GM23338 (cell line): ENCODE results near the gene GNB3. TPM values are rescaled to one million over a fixed set of nuclear protein-coding genes. Genes with fewer than 3 reads are reported as not detected.

ENCODE experiments used
- ATAC-seq: fragments of 200-7000 bp; cut with Tn5 transposase; 3 replicates; pipeline ENCODE4 v1.9.1; 2020
- DNase-seq: peaks from one replicate; pipeline ENCODE4 v3.0.0-alpha.2; 2015; ENCODE audit warnings: low spot score
- H2AFZ ChIP-seq: fragments of 200-600 bp; sonication (generic); 2 replicates; pipeline ENCODE4 v1.8.0; 2016; ENCODE audit warnings: antibody characterized with exemption, mild to moderate bottlenecking, moderate library complexity
- H3F3A ChIP-seq: fragments of 200-600 bp; sonication (generic); replicated peaks from 2 replicates; pipeline ENCODE4 v1.8.0; 2017; ENCODE audit warnings: antibody characterized with exemption, mixed run types, low read depth
- H3K27ac ChIP-seq: fragments of 200-600 bp; sonication (generic); 2 replicates; pipeline ENCODE4 v1.6.1; 2016; ENCODE audit warnings: low read depth
- H3K27me3 ChIP-seq: fragments of 200-600 bp; sonication (generic); 2 replicates; pipeline ENCODE4 v1.8.0; 2016; ENCODE audit warnings: mild to moderate bottlenecking, mixed run types, moderate library complexity; ENCODE audit not compliant: insufficient read depth
- H3K36me3 ChIP-seq: fragments of 200-600 bp; sonication (generic); 2 replicates; pipeline ENCODE4 v1.8.0; 2016; ENCODE audit warnings: mild to moderate bottlenecking; ENCODE audit not compliant: insufficient read depth
- H3K4me1 ChIP-seq: fragments of 200-600 bp; sonication (generic); 2 replicates; pipeline ENCODE4 v1.8.0; 2016; ENCODE audit warnings: mild to moderate bottlenecking, moderate library complexity; ENCODE audit not compliant: insufficient read depth
- H3K4me2 ChIP-seq: fragments of 200-600 bp; sonication (generic); 2 replicates; pipeline ENCODE4 v1.7.1; 2017; ENCODE audit warnings: mixed run types
- H3K4me3 ChIP-seq: fragments of 200-600 bp; sonication (generic); 2 replicates; pipeline ENCODE4 v1.6.1; 2016; ENCODE audit warnings: mixed run types
- H3K79me2 ChIP-seq: fragments of 200-600 bp; sonication (generic); replicated peaks from 2 replicates; pipeline ENCODE4 v1.8.0; 2017; ENCODE audit warnings: mild to moderate bottlenecking; ENCODE audit not compliant: insufficient read depth
- H3K9me2 ChIP-seq: fragments of 200-600 bp; sonication (generic); 2 replicates; pipeline ENCODE4 v1.8.0; 2017; ENCODE audit not compliant: insufficient read depth
- H4K20me1 ChIP-seq: fragments of 200-600 bp; sonication (generic); replicated peaks from 2 replicates; pipeline ENCODE4 v1.8.0; 2017; ENCODE audit warnings: mild to moderate bottlenecking; ENCODE audit not compliant: insufficient read depth
- H3K27ac Mint-ChIP-seq: 2 replicates; pipeline ENCODE4 v1.8.0; 2020; ENCODE audit warnings: inconsistent platforms, mild to moderate bottlenecking, moderate library complexity, mixed read lengths
- H3K27me3 Mint-ChIP-seq: 3 replicates; pipeline ENCODE4 v1.8.0; 2022; ENCODE audit warnings: low read depth, mild to moderate bottlenecking, moderate library complexity, mixed read lengths, inconsistent platforms; ENCODE audit not compliant: insufficient read depth, poor library complexity
- H3K36me3 Mint-ChIP-seq: 3 replicates; pipeline ENCODE4 v1.8.0; 2021; ENCODE audit warnings: low read depth, mild to moderate bottlenecking, inconsistent platforms, moderate library complexity, mixed read lengths
- H3K4me1 Mint-ChIP-seq: 3 replicates; pipeline ENCODE4 v1.8.0; 2020; ENCODE audit warnings: mild to moderate bottlenecking, inconsistent platforms, mixed read lengths
- H3K4me3 Mint-ChIP-seq: 3 replicates; pipeline ENCODE4 v1.8.0; 2021; ENCODE audit warnings: moderate library complexity, mild to moderate bottlenecking, inconsistent platforms, mixed read lengths
- H3K9me3 Mint-ChIP-seq: 3 replicates; pipeline ENCODE4 v1.8.0; 2020; ENCODE audit warnings: moderate library complexity, mild to moderate bottlenecking, inconsistent platforms, mixed read lengths
- CREB1 ChIP-seq: fragments of 250-450 bp; sonication (Bioruptor Pico); IDR thresholded peaks from 2 replicates; pipeline ENCODE4 v1.5.0; 2020; ENCODE audit warnings: low read depth, mild to moderate bottlenecking, moderate library complexity
- CTCF ChIP-seq, 2 experiments: fragments of 200-600 bp in 1 of 2; sonication (generic) in 1 of 2; conservative IDR thresholded peaks; 2 replicates each; pipeline versions ENCODE4 v1.5.1 to v1.6.1; 2016 to 2017; ENCODE audit warnings: antibody characterized with exemption in 2 of 2, low read depth in 2 of 2, mild to moderate bottlenecking in 2 of 2, moderate library complexity in 1 of 2
- ETS1 ChIP-seq: IDR thresholded peaks from 2 replicates; pipeline ENCODE4 v1.6.1; 2016; ENCODE audit warnings: antibody characterized with exemption
- EZH2 ChIP-seq: fragments of 200-600 bp; sonication (generic); IDR thresholded peaks from one replicate; pipeline ENCODE4 v1.8.0; 2017; ENCODE audit warnings: antibody characterized with exemption, mild to moderate bottlenecking, low read depth; ENCODE audit not compliant: unreplicated experiment
- EZH2phosphoT487 ChIP-seq: fragments of 200-600 bp; sonication (generic); IDR thresholded peaks from one replicate; pipeline ENCODE4 v1.8.1; 2018; ENCODE audit warnings: antibody characterized with exemption; ENCODE audit not compliant: unreplicated experiment
- JUNB ChIP-seq: IDR thresholded peaks from one replicate; pipeline ENCODE4 v1.6.1; 2016; ENCODE audit warnings: antibody characterized with exemption; ENCODE audit not compliant: unreplicated experiment
- NANOG ChIP-seq: IDR thresholded peaks from 2 replicates; pipeline ENCODE4 v1.6.1; 2016; ENCODE audit warnings: antibody characterized with exemption, borderline replicate concordance
- POLR2AphosphoS5 ChIP-seq: IDR thresholded peaks from 2 replicates; pipeline ENCODE4 v1.6.1; 2016; ENCODE audit warnings: antibody characterized with exemption, low read depth
- REST ChIP-seq: IDR thresholded peaks from one replicate; pipeline ENCODE4 v1.6.1; 2018; ENCODE audit warnings: antibody characterized with exemption; ENCODE audit not compliant: unreplicated experiment
- STAT1 ChIP-seq: IDR thresholded peaks from one replicate; pipeline ENCODE4 v1.6.1; 2016; ENCODE audit warnings: antibody characterized with exemption; ENCODE audit not compliant: unreplicated experiment
- ZNF114 ChIP-seq: fragments of 250-450 bp; sonication (Bioruptor Pico); IDR thresholded peaks from 2 replicates; pipeline ENCODE4 v1.5.0; 2020; ENCODE audit warnings: mild to moderate bottlenecking, moderate library complexity
- ZNF331 ChIP-seq: fragments of 250-450 bp; sonication (Bioruptor Pico); IDR thresholded peaks from 2 replicates; pipeline ENCODE4 v1.5.0; 2020; ENCODE audit warnings: low read depth, mild to moderate bottlenecking, moderate library complexity
- polyA plus RNA-seq: library from polyadenylated mRNA; unstranded; fragments of >200 nt; fragmentation: Nextera tagmentation; extraction: Ambion mirVana; gene quantifications from 2 replicates; pipeline ENCODE4 v1.2.1, GENCODE V29; 2016
- total RNA-seq: library from RNA; depleted of rRNA; stranded (reverse); fragments of >200 nt; shearing (Covaris generic); gene quantifications from 2 replicates; pipeline ENCODE4 v1.2.3, GENCODE V29; 2014

The GNB3 gene
- total and polyA plus RNA-seq, 2 experiments from 2014 or later, result 5.4 to 8.2 TPM

GRCh38 chr12:6883252-6883651, 42.5 kb downstream of the GNB3 start:
- DNase-seq (no peak), ATAC-seq (no peak)
- peaks cover 15% of the 10 kb centered on the region for H3F3A ChIP-seq
- no peaks in the 10 kb centered on the region for H3K9me3 Mint-ChIP-seq
- H3K4me2 ChIP-seq, result no peak overlapping the region
- no peak overlapping the region for H2AFZ ChIP-seq
- H3K27me3 Mint-ChIP-seq, result peaks cover 15% of the 10 kb centered on the region
- no peaks in the 10 kb centered on the region for H3K79me2 ChIP-seq
- no peak overlapping the region for H3K27ac Mint-ChIP-seq
- no peak overlapping the region for H3K4me3 ChIP-seq
- H3K4me3 Mint-ChIP-seq, result no peak overlapping the region
- no peak overlapping the region for H3K27ac ChIP-seq
- 0 out of 3 replicates have a peak, but pooled peaks cover 4% of the 10 kb centered on the region for H3K36me3 Mint-ChIP-seq
- no peaks in the 10 kb centered on the region for H3K36me3 ChIP-seq
- TF ChIP-seq ZNF331 (no peak), STAT1 (no peak), JUNB (no peak), NANOG (no peak), REST (no peak), CREB1 (CRISPR knock-in tag) (no peak), POLR2AphosphoS5 (no peak), EZH2phosphoT487 (no peak), ZNF114 (CRISPR knock-in tag) (no peak), CTCF (conservative IDR thresholded peaks at IDR 0.05; ENCODE audit: low read depth in 2 of 2) (no peak), EZH2 (no peak)
- H3K9me2 ChIP-seq, result no peaks in the 10 kb centered on the region
- H3K4me1 Mint-ChIP-seq, result peaks cover 21% of the 10 kb centered on the region
- H3K27me3 ChIP-seq, result no peaks in the 10 kb centered on the region
- H4K20me1 ChIP-seq, result no peaks in the 10 kb centered on the region
- H3K4me1 ChIP-seq, result peaks cover 31% of the 10 kb centered on the region

- H3K4me1 ChIP-seq, result peaks cover 36% of the 10 kb centered on the region
- H4K20me1 ChIP-seq, result no peaks in the 10 kb centered on the region
- Mint-ChIP-seq H3K9me3 (no peaks in the 10 kb centered on the region), H3K4me1 (peaks cover 24% of the 10 kb centered on the region), H3K36me3 (0 out of 3 replicates have a peak, but pooled peaks cover 4% of the 10 kb centered on the region), H3K27ac (no peak overlapping the region), H3K4me3 (no peak overlapping the region), H3K27me3 (peaks cover 15% of the 10 kb centered on the region)
- no peaks in the 10 kb centered on the region for H3K27me3 ChIP-seq
- no peak overlapping the region for H2AFZ ChIP-seq
- no peaks in the 10 kb centered on the region for H3K36me3 ChIP-seq
- no peak overlapping the region for H3K27ac ChIP-seq
- no peak overlapping the region for H3K4me3 ChIP-seq
- peaks cover 20% of the 10 kb centered on the region for H3F3A ChIP-seq
- no peaks in the 10 kb centered on the region for H3K79me2 ChIP-seq
- DNase-seq (no peak), ATAC-seq (no peak)
- H3K4me2 ChIP-seq, result no peak overlapping the region
- H3K9me2 ChIP-seq, result no peaks in the 10 kb centered on the region
- TF ChIP-seq STAT1 (no peak), POLR2AphosphoS5 (no peak), JUNB (no peak), NANOG (no peak), CREB1 (CRISPR knock-in tag) (no peak), EZH2phosphoT487 (no peak), ZNF114 (CRISPR knock-in tag) (no peak), ETS1 (no peak), EZH2 (no peak), REST (no peak)
Observed at GRCh38 chr12:6883683-6884082, 43.0 kb downstream of the GNB3 start.
